Endodermal cell (in vitro differentiated cells): ENCODE data around the gene PYM1. TPM values are rescaled to one million over a fixed set of nuclear protein-coding genes. Genes with fewer than 3 reads are reported as not detected.
A peak's percentile ranks its signal among the peaks of the same experiment; 100 is the strongest.

Experiments used
- DNase-seq: peaks from one replicate; pipeline ENCODE4 v3.0.0-alpha.2; 2017
- H3K27ac ChIP-seq: 2 replicates; pipeline ENCODE4 v1.5.1; 2013; ENCODE audit warnings: mild to moderate bottlenecking, low read depth, low read length, moderate library complexity
- H3K27me3 ChIP-seq: 2 replicates; pipeline ENCODE4 v1.6.1; 2013; ENCODE audit warnings: mild to moderate bottlenecking, low read length, moderate library complexity; ENCODE audit not compliant: insufficient read depth, control insufficient read depth, poor library complexity, severe bottlenecking
- H3K36me3 ChIP-seq: 2 replicates; pipeline ENCODE4 v1.7.0; 2013; ENCODE audit warnings: mild to moderate bottlenecking, low read length, moderate library complexity; ENCODE audit not compliant: control insufficient read depth, insufficient read depth
- H3K4me1 ChIP-seq: one replicate; pipeline ENCODE4 v1.7.0; 2013; ENCODE audit warnings: low read length; ENCODE audit not compliant: control insufficient read depth, insufficient read depth
- H3K4me3 ChIP-seq: 2 replicates; pipeline ENCODE4 v1.5.1; 2013; ENCODE audit warnings: mild to moderate bottlenecking, low read length, moderate library complexity
- H3K9ac ChIP-seq: 2 replicates; pipeline ENCODE4 v1.6.1; 2013; ENCODE audit warnings: mild to moderate bottlenecking, low read length, moderate library complexity; ENCODE audit not compliant: poor library complexity, severe bottlenecking; ENCODE audit errors: extremely low read depth
- H3K9me3 ChIP-seq: 2 replicates; pipeline ENCODE4 v1.6.1; 2013; ENCODE audit warnings: mild to moderate bottlenecking, low read length, moderate library complexity; ENCODE audit not compliant: control insufficient read depth
- H3K27ac Mint-ChIP-seq: 2 replicates; pipeline ENCODE4 v1.8.0; 2020; ENCODE audit warnings: mixed read lengths
- H3K27me3 Mint-ChIP-seq: 2 replicates; pipeline ENCODE4 v1.8.0; 2021; ENCODE audit warnings: mild to moderate bottlenecking, mixed read lengths; ENCODE audit not compliant: insufficient read depth
- H3K36me3 Mint-ChIP-seq: 2 replicates; pipeline ENCODE4 v1.8.0; 2020; ENCODE audit warnings: low read depth, mixed read lengths
- H3K4me1 Mint-ChIP-seq: 2 replicates; pipeline ENCODE4 v1.8.0; 2020; ENCODE audit warnings: mixed read lengths
- H3K4me3 Mint-ChIP-seq: 2 replicates; pipeline ENCODE4 v1.8.0; 2020; ENCODE audit warnings: mild to moderate bottlenecking, moderate library complexity, mixed read lengths
- H3K9me3 Mint-ChIP-seq: 2 replicates; pipeline ENCODE4 v1.8.0; 2020; ENCODE audit warnings: mild to moderate bottlenecking, mixed read lengths
- WGBS, 2 experiments: methylation state at CpG; one replicate each; pipeline versions ENCODE4 v1.1.5 to v1.1.7; 2013; ENCODE audit warnings: missing lambda C conversion rate in 2 of 2, mixed read lengths in 1 of 2; ENCODE audit not compliant: insufficient coverage in 1 of 2, insufficient read length in 1 of 2; 5-methylcytosine and 5-hydroxymethylcytosine counted together
- total RNA-seq, 2 donors: library from RNA; stranded (reverse); fragmentation: NEBNext Ultra II Directional in 1 of 2; extraction: Animal tissue kit (Norgen Biotek cat#: 25700) in 1 of 2; gene quantifications; 2 replicates in 1 of 2; 3 replicates in 1 of 2; pipeline ENCODE4 v1.2.1, GENCODE V29; 2021
- TF ChIP-seq, protein P1 (sequence below): fragments of 200-600 bp; sonication (generic); conservative IDR thresholded peaks from 2 replicates; pipeline ENCODE4 v1.5.0; 2021; ENCODE audit warnings: antibody characterized with exemption, mild to moderate bottlenecking

PYM1 gene
- total RNA-seq, 2 donors from 2014 or later = 76.1 to 79.4 TPM

DNA sequence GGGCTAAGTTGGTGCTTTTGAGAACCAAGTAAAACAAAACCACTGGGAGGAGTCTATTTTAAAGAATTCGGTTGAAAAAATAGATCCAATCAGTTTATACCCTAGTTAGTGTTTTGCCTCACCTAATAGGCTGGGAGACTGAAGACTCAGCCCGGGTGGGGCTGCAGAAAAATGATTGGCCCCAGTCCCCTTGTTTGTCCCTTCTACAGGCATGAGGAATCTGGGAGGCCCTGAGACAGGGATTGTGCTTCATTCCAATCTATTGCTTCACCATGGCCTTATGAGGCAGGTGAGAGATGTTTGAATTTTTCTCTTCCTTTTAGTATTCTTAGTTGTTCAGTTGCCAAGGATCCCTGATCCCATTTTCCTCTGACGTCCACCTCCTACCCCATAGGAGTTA lies 44.3 kb upstream of the PYM1 start:
- peaks cover 38% of the 10 kb centered on the region for H3K36me3 Mint-ChIP-seq
- H3K4me3 ChIP-seq = peak overlapping the region; percentile 90
- H3K36me3 ChIP-seq = peaks cover 55% of the 10 kb centered on the region
- 71 to 85% methylated on average over 2 of the region's 3 CpGs for WGBS, 2 experiments
- DNase-seq = peak; percentile 75
- peak overlapping the region; percentile 71 for H3K27ac Mint-ChIP-seq
- TF ChIP-seq, protein P1, sequence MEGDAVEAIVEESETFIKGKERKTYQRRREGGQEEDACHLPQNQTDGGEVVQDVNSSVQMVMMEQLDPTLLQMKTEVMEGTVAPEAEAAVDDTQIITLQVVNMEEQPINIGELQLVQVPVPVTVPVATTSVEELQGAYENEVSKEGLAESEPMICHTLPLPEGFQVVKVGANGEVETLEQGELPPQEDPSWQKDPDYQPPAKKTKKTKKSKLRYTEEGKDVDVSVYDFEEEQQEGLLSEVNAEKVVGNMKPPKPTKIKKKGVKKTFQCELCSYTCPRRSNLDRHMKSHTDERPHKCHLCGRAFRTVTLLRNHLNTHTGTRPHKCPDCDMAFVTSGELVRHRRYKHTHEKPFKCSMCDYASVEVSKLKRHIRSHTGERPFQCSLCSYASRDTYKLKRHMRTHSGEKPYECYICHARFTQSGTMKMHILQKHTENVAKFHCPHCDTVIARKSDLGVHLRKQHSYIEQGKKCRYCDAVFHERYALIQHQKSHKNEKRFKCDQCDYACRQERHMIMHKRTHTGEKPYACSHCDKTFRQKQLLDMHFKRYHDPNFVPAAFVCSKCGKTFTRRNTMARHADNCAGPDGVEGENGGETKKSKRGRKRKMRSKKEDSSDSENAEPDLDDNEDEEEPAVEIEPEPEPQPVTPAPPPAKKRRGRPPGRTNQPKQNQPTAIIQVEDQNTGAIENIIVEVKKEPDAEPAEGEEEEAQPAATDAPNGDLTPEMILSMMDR = no peak
- H3K9me3 Mint-ChIP-seq = no peaks in the 10 kb centered on the region
- no peak overlapping the region for H3K9ac ChIP-seq
- peaks cover 10% of the 10 kb centered on the region for H3K4me1 ChIP-seq
- H3K27me3 ChIP-seq = no peaks in the 10 kb centered on the region
- H3K4me3 Mint-ChIP-seq = no peak overlapping the region
- H3K4me1 Mint-ChIP-seq = peaks cover 35% of the 10 kb centered on the region
- H3K27me3 Mint-ChIP-seq = no peaks in the 10 kb centered on the region
- no peak overlapping the region for H3K27ac ChIP-seq
- no peaks in the 10 kb centered on the region for H3K9me3 ChIP-seq

DNA sequence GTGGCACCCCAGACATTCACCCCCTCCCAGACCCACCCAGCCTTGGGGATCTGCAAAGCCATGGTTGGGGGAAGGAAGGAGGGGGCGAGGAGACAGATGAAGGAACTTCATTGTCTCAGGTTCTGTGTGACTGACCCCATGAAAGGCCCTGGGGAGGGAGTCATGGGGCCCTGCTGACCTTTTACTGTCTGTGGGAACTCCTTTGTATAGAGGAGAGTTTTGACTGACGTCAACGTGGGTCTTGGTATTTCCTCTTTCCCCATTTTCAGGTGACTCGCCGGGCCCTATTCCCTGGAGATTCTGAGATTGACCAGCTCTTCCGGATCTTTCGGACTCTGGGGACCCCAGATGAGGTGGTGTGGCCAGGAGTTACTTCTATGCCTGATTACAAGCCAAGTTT lies 43.1 kb upstream of the PYM1 start:
- H3K27me3 ChIP-seq = no peaks in the 10 kb centered on the region
- H3K9ac ChIP-seq = no peak overlapping the region
- DNase-seq = no peak
- H3K4me3 ChIP-seq = no peak overlapping the region
- Mint-ChIP-seq H3K27ac (no peak overlapping the region), H3K27me3 (no peaks in the 10 kb centered on the region), H3K36me3 (peaks cover 28% of the 10 kb centered on the region), H3K4me3 (no peak overlapping the region), H3K4me1 (peaks cover 33% of the 10 kb centered on the region), H3K9me3 (no peaks in the 10 kb centered on the region)
- peaks cover 10% of the 10 kb centered on the region for H3K4me1 ChIP-seq
- TF ChIP-seq, protein P1 = no peak
- no peaks in the 10 kb centered on the region for H3K9me3 ChIP-seq
- H3K27ac ChIP-seq = no peak overlapping the region
- 94% methylated on average over 7 of the region's 7 CpGs; no CpG with 5 or more reads in 1 of the 2 experiments for WGBS, 2 experiments
- H3K36me3 ChIP-seq = peaks cover 45% of the 10 kb centered on the region

DNA sequence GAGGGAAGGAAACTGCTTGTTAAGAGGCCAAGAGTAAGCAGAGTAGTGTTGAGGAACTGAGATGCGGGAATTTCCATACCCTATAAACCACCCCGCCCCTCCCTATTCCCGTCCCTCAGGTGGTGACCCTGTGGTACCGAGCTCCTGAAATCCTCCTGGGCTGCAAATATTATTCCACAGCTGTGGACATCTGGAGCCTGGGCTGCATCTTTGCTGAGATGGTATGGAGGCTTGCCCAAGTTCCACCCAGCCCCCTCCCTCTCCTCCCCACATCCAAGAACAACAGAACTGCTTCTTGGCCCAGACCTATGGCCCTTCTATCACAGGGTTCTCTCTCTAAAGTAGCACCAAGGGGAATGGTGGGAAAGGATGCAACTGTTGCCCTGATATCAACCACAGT lies 41.7 kb upstream of the PYM1 start:
- Histone ChIP-seq H3K27me3 (no peaks in the 10 kb centered on the region), H3K27ac (no peak overlapping the region), H3K9ac (no peak overlapping the region), H3K4me3 (no peak overlapping the region), H3K9me3 (no peaks in the 10 kb centered on the region), H3K36me3 (peaks cover 45% of the 10 kb centered on the region), H3K4me1 (peaks cover 10% of the 10 kb centered on the region)
- H3K27ac Mint-ChIP-seq = no peak overlapping the region
- H3K9me3 Mint-ChIP-seq = no peaks in the 10 kb centered on the region
- H3K27me3 Mint-ChIP-seq = no peaks in the 10 kb centered on the region
- H3K36me3 Mint-ChIP-seq = peaks cover 22% of the 10 kb centered on the region
- peaks cover 33% of the 10 kb centered on the region for H3K4me1 Mint-ChIP-seq
- no peak overlapping the region for H3K4me3 Mint-ChIP-seq
- TF ChIP-seq, protein P1 = no peak
- 100% methylated on average over 2 to 4 of the region's 4 CpGs for WGBS, 2 experiments
- no peak for DNase-seq
